Natural killer cell (primary cell): ENCODE results near the gene WNT7A. TPM values are rescaled to one million over a fixed set of nuclear protein-coding genes. Genes with fewer than 3 reads are reported as not detected.

ENCODE experiments used
- ATAC-seq, 3 donors: fragments of 150-1000 bp in 2 of 3; fragments of 200-7000 bp in 1 of 3; cut with Tn5 transposase; 1 replicate in 1 of 3; 2 replicates in 2 of 3; pipeline ENCODE4 v1.10.0; 2021; ENCODE audit warnings: mild to moderate bottlenecking in 2 of 3, moderate library complexity in 2 of 3
- DNase-seq, 2 donors: peaks; one replicate each; pipeline versions ENCODE4 v3.0.0 to v3.0.0-alpha.2; 2013 to 2021; ENCODE audit warnings: mixed read lengths in 1 of 2
- H3K27ac ChIP-seq: one replicate; pipeline ENCODE4 v1.5.1; 2013; ENCODE audit warnings: mild to moderate bottlenecking, low read length
- H3K27me3 ChIP-seq: one replicate; pipeline ENCODE4 v1.6.1; 2013; ENCODE audit warnings: low read length; ENCODE audit not compliant: control insufficient read depth, insufficient read depth
- H3K36me3 ChIP-seq: one replicate; pipeline ENCODE4 v1.6.1; 2013; ENCODE audit warnings: low read length; ENCODE audit not compliant: control insufficient read depth, insufficient read depth
- H3K4me1 ChIP-seq: one replicate; pipeline ENCODE4 v1.6.1; 2013; ENCODE audit warnings: low read length; ENCODE audit not compliant: control insufficient read depth, insufficient read depth
- H3K4me3 ChIP-seq: one replicate; pipeline ENCODE4 v1.5.1; 2013; ENCODE audit warnings: low read length
- H3K9me3 ChIP-seq: one replicate; pipeline ENCODE4 v1.6.1; 2013; ENCODE audit warnings: low read length; ENCODE audit not compliant: control insufficient read depth, insufficient read depth
- H3K27ac Mint-ChIP-seq, 2 donors: one replicate each; pipeline ENCODE4 v1.8.0; 2022; ENCODE audit warnings: mild to moderate bottlenecking in 2 of 2, mixed read lengths in 2 of 2, moderate library complexity in 1 of 2
- H3K27me3 Mint-ChIP-seq, 2 donors: one replicate each; pipeline ENCODE4 v1.8.0; 2022; ENCODE audit warnings: low read depth in 2 of 2, mixed read lengths in 2 of 2
- H3K36me3 Mint-ChIP-seq: one replicate; pipeline ENCODE4 v1.8.0; 2022; ENCODE audit warnings: mixed read lengths
- H3K4me1 Mint-ChIP-seq, 2 donors: one replicate each; pipeline ENCODE4 v1.8.0; 2022; ENCODE audit warnings: mixed read lengths in 2 of 2
- H3K4me3 Mint-ChIP-seq: one replicate; pipeline ENCODE4 v1.8.0; 2022; ENCODE audit warnings: mild to moderate bottlenecking, moderate library complexity, mixed read lengths
- H3K9me3 Mint-ChIP-seq, 2 donors: one replicate each; pipeline ENCODE4 v1.8.0; 2022; ENCODE audit warnings: mixed read lengths in 2 of 2
- WGBS: methylation state at CpG from one replicate; pipeline ENCODE4 v1.1.7; 2013; ENCODE audit warnings: missing lambda C conversion rate; ENCODE audit not compliant: insufficient coverage; 5-methylcytosine and 5-hydroxymethylcytosine counted together
- intact Hi-C: fragments of 100-400 bp; cut with micrococcal nuclease; formaldehyde crosslinking; loops from one replicate; pipeline ENCODE4 v1.14.2; 2022
- total RNA-seq, 4 donors: library from RNA; stranded (reverse); fragments of 120-200 nt in 1 of 4; gene quantifications; one replicate each; pipeline versions ENCODE4 v1.2.3 to v1.2.4, GENCODE V29; 2013 to 2022
- TF ChIP-seq, protein P1 (sequence below): fragments of 200-600 bp; IDR thresholded peaks from one replicate; pipeline ENCODE4 v1.8.0; 2022; ENCODE audit warnings: antibody characterized with exemption

The WNT7A gene
- total RNA-seq, 3 donors from 2014 or later (not counting 1 experiment from before 2014, with no cell fraction given) = 0.18 to 0.45 TPM; not detected in 1

GRCh38 chr3:13881536-13882410 lies 1.9 kb upstream of the WNT7A start:
- Histone ChIP-seq H3K4me1 (peaks cover 24% of the 10 kb centered on the region), H3K27ac (no peak overlapping the region), H3K9me3 (no peaks in the 10 kb centered on the region), H3K4me3 (no peak overlapping the region), H3K36me3 (no peaks in the 10 kb centered on the region), H3K27me3 (peaks cover 35% of the 10 kb centered on the region)
- H3K27me3 Mint-ChIP-seq = peaks cover 49 to 53% of the 10 kb centered on the region in 2 donors
- H3K27ac Mint-ChIP-seq = no peak overlapping the region
- ATAC-seq = no peak
- intact Hi-C loops = loop anchor here (5.0 kb wide), 1 partner anchor 224 kb away; no protein-coding TSS in a partner anchor
- WGBS = 88% methylated on average over 7 of the region's 7 CpGs
- TF ChIP-seq, protein P1, sequence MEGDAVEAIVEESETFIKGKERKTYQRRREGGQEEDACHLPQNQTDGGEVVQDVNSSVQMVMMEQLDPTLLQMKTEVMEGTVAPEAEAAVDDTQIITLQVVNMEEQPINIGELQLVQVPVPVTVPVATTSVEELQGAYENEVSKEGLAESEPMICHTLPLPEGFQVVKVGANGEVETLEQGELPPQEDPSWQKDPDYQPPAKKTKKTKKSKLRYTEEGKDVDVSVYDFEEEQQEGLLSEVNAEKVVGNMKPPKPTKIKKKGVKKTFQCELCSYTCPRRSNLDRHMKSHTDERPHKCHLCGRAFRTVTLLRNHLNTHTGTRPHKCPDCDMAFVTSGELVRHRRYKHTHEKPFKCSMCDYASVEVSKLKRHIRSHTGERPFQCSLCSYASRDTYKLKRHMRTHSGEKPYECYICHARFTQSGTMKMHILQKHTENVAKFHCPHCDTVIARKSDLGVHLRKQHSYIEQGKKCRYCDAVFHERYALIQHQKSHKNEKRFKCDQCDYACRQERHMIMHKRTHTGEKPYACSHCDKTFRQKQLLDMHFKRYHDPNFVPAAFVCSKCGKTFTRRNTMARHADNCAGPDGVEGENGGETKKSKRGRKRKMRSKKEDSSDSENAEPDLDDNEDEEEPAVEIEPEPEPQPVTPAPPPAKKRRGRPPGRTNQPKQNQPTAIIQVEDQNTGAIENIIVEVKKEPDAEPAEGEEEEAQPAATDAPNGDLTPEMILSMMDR = no peak
- DNase-seq = no peak
- H3K4me3 Mint-ChIP-seq = no peak overlapping the region
- H3K36me3 Mint-ChIP-seq = no peaks in the 10 kb centered on the region
- peaks cover 0 to 11% of the 10 kb centered on the region in 2 donors for H3K4me1 Mint-ChIP-seq
- no peaks in the 10 kb centered on the region for H3K9me3 Mint-ChIP-seq

DNA sequence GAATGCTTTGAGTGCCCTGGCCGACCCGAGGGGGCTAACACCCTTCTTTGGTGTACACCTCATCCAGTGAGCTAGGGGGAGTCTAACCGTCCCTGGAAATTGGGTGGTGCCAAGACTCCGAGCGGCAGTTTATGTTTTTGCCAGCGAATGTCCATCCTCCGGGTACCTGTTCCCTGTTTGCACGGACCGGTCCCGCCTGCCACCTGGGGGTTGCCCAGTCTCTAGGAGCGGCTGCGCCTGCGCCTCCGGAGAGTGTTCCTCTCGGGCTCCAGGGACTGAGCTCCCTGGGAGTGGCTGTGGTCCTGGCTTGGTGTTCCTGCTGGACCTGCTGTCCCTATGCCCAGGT lies 913 bp upstream of the WNT7A start:
- Mint-ChIP-seq H3K27me3 (peaks cover 59 to 60% of the 10 kb centered on the region in 2 donors), H3K4me3 (no peak overlapping the region), H3K9me3 (no peaks in the 10 kb centered on the region), H3K27ac (no peak overlapping the region), H3K36me3 (no peaks in the 10 kb centered on the region), H3K4me1 (peaks cover 0 to 11% of the 10 kb centered on the region in 2 donors)
- Histone ChIP-seq H3K9me3 (no peaks in the 10 kb centered on the region), H3K27me3 (peaks cover 40% of the 10 kb centered on the region), H3K36me3 (no peaks in the 10 kb centered on the region), H3K4me1 (peaks cover 24% of the 10 kb centered on the region), H3K4me3 (no peak overlapping the region), H3K27ac (no peak overlapping the region)
- intact Hi-C loops = loop anchor here (5.0 kb wide), 1 partner anchor 223 kb away; no protein-coding TSS in a partner anchor
- ATAC-seq = no peak
- 8% methylated on average over 15 of the region's 15 CpGs for WGBS
- no peak for DNase-seq
- TF ChIP-seq, protein P1 = no peak

DNA sequence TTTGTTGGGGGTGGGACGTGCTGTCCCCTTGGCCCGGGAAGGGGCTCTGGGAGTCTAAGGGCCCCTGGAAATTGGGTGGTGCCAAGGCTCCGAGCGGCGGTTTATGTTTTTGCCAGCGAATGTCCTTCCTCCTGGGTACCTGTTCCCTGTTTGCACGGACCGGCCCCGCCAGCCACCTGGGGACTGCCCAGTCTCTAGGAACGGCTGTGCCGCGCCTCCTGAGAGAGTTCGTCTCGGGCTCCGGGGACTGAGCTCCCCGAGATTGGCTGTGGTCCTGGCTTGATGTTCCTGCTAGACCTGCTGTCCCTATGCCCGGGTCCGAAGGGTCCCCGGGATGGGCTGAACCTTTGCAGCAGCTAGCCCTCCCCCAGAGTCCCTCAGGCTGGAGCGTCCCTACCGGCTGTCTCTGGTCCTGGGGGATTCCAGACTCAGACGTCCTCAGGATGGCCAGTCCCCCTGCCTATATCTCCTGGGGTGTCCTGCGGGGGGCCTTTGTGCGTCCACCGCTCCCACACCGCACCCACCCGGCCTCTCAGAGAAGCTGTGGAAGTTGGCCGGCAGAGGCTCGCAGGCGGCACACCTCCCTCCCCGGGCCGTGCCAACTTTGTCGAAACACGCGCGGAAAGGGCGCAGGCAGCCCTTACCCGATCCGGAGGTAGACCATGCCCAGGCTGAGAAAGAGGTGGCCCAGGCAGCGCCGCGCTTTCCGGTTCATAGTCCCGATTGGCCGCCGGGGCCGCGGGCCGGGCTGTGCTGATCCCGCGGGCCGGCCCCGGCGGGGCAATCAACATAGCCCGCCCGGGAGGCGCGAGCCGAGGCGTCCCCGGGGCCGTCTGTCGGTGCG lies 547 bp downstream of the WNT7A start:
- TF ChIP-seq, protein P1 = no peak
- 2% methylated on average over 64 of the region's 64 CpGs for WGBS
- no peaks in the 10 kb centered on the region for H3K36me3 ChIP-seq
- H3K4me1 ChIP-seq = peaks cover 24% of the 10 kb centered on the region
- peaks cover 0 to 11% of the 10 kb centered on the region in 2 donors for H3K4me1 Mint-ChIP-seq
- peak; percentile 3 to 37 (median 23) for ATAC-seq
- intact Hi-C loops = no loop called here
- no peaks in the 10 kb centered on the region for H3K36me3 Mint-ChIP-seq
- peak overlapping the region; percentile 52 for H3K4me3 Mint-ChIP-seq
- H3K27me3 ChIP-seq = peaks cover 42% of the 10 kb centered on the region
- no peaks in the 10 kb centered on the region for H3K9me3 Mint-ChIP-seq
- H3K27ac ChIP-seq = no peak overlapping the region
- H3K27me3 Mint-ChIP-seq = peaks cover 59 to 65% of the 10 kb centered on the region in 2 donors
- H3K27ac Mint-ChIP-seq = no peak overlapping the region
- peak in 1 of 2 donors; percentile 35 for DNase-seq
- H3K4me3 ChIP-seq = no peak overlapping the region
- H3K9me3 ChIP-seq = no peaks in the 10 kb centered on the region
